Subcutaneous abdominal adipose tissue (tissue), 5 donors: Measurements from ENCODE around the gene PGF.
A peak's percentile ranks its signal among the peaks of the same experiment; 100 is the strongest.

ENCODE experiments used
- H3K27ac ChIP-seq: one replicate; pipeline ENCODE4 v1.7.0; 2013; ENCODE audit warnings: low read depth, mild to moderate bottlenecking, inconsistent platforms, low read length, moderate library complexity
- H3K27me3 ChIP-seq, 5 donors: one replicate each; pipeline ENCODE4 v1.7.0; 2013; ENCODE audit warnings: low read length in 5 of 5, inconsistent platforms in 1 of 5; ENCODE audit not compliant: control insufficient read depth in 5 of 5, insufficient read depth in 4 of 5
- H3K36me3 ChIP-seq, 5 donors: one replicate each; pipeline ENCODE4 v1.7.0; 2013; ENCODE audit warnings: low read length in 5 of 5; ENCODE audit not compliant: control insufficient read depth in 5 of 5, insufficient read depth in 5 of 5
- H3K4me1 ChIP-seq, 5 donors: one replicate each; pipeline ENCODE4 v1.7.0; 2013; ENCODE audit warnings: low read length in 5 of 5, mild to moderate bottlenecking in 3 of 5, moderate library complexity in 1 of 5; ENCODE audit not compliant: control insufficient read depth in 5 of 5, insufficient read depth in 5 of 5
- H3K4me3 ChIP-seq, 5 donors: one replicate each; pipeline ENCODE4 v1.7.0; 2013; ENCODE audit warnings: low read length in 5 of 5, low read depth in 1 of 5
- H3K9ac ChIP-seq, 5 donors: one replicate each; pipeline ENCODE4 v1.7.0; 2013; ENCODE audit warnings: low read length in 5 of 5, mild to moderate bottlenecking in 4 of 5, moderate library complexity in 3 of 5
- H3K9me3 ChIP-seq, 5 donors: one replicate each; pipeline ENCODE4 v1.7.0; 2013; ENCODE audit warnings: low read length in 5 of 5; ENCODE audit not compliant: control insufficient read depth in 5 of 5
- donor health status: healthy.
- donor health status: healthy.
- donor health status: healthy.
- donor health status: healthy.
- donor health status: healthy.

The PGF gene

GRCh38 chr14:74913986-74914573 lies 41.3 kb downstream of the PGF start:
- Histone ChIP-seq H3K36me3 (peaks cover 0 to under 1% (median 0%) of the 10 kb centered on the region in 5 donors), H3K9ac (peak overlapping the region in 3 of 5 donors; percentile 30 to 43 (median 42)), H3K27me3 (no peaks in the 10 kb centered on the region), H3K4me1 (peaks cover 18 to 44% (median 36%) of the 10 kb centered on the region in 5 donors), H3K9me3 (no peaks in the 10 kb centered on the region), H3K4me3 (no peak overlapping the region), H3K27ac (peak overlapping the region; percentile 54)

- Histone ChIP-seq H3K4me3 (no peak overlapping the region), H3K4me1 (peaks cover 18 to 42% (median 34%) of the 10 kb centered on the region in 5 donors), H3K9ac (peak overlapping the region in 1 of 5 donors; percentile 27), H3K36me3 (no peaks in the 10 kb centered on the region), H3K9me3 (no peaks in the 10 kb centered on the region), H3K27ac (no peak overlapping the region), H3K27me3 (no peaks in the 10 kb centered on the region)
These were observed 41.9 kb downstream of the PGF start for GRCh38 chr14:74913393-74913910.

DNA sequence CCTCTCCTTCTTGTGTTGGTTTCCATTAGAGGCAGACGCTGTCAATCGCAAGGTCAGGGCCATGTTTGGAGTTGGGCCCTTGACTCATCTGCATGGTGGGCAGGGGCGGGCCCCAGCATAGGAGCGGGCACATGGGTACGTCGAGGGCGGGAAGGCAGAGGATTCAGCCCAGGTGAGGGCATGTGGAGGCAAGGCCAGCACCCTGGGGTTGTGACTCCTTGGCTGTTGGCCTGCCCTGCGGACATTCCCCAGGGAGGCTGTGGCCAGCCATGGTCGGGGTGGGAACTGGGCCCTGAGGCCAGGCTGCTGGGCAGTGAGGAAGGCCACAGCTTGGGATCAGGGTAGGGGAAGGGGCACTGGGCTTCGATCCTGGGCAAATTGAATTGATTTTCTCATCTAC lies 42.6 kb downstream of the PGF start:
- no peak overlapping the region for H3K4me3 ChIP-seq
- H3K9me3 ChIP-seq = no peaks in the 10 kb centered on the region
- no peaks in the 10 kb centered on the region for H3K36me3 ChIP-seq
- no peaks in the 10 kb centered on the region for H3K27me3 ChIP-seq
- H3K4me1 ChIP-seq = peaks cover 13 to 41% (median 33%) of the 10 kb centered on the region in 5 donors
- H3K27ac ChIP-seq = no peak overlapping the region
- H3K9ac ChIP-seq = no peak overlapping the region

DNA sequence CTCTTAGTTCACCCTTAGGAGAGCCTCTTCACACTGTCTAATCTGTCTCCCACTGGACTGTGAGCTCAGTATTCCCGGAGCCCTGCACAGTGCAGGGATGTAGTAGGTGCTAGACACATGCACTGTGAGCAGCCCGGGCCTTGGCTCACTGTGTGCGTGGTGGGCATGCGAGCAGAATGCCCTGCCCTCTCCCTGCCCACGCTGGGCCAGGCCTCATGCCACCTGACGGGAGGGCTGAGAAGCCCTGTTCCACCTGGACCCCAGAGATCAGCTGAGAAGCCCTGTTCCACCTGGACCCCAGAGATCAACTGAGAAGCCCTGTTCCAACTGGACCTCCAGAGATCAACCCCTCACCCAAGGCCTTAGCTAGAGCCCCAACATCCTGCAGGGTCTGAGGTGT lies 43.3 kb downstream of the PGF start:
- H3K4me3 ChIP-seq = no peak overlapping the region
- no peaks in the 10 kb centered on the region for H3K36me3 ChIP-seq
- no peaks in the 10 kb centered on the region for H3K9me3 ChIP-seq
- no peaks in the 10 kb centered on the region for H3K27me3 ChIP-seq
- peaks cover 9 to 41% (median 33%) of the 10 kb centered on the region in 5 donors for H3K4me1 ChIP-seq
- no peak overlapping the region for H3K27ac ChIP-seq
- no peak overlapping the region for H3K9ac ChIP-seq

- H3K27me3 ChIP-seq = no peaks in the 10 kb centered on the region
- H3K27ac ChIP-seq = no peak overlapping the region
- no peaks in the 10 kb centered on the region for H3K9me3 ChIP-seq
- no peaks in the 10 kb centered on the region for H3K36me3 ChIP-seq
- peaks cover 7 to 41% (median 33%) of the 10 kb centered on the region in 5 donors for H3K4me1 ChIP-seq
- H3K9ac ChIP-seq = no peak overlapping the region
- H3K4me3 ChIP-seq = no peak overlapping the region
These were observed 43.7 kb downstream of the PGF start for GRCh38 chr14:74911704-74912103.

- no peak overlapping the region for H3K4me3 ChIP-seq
- H3K9me3 ChIP-seq = no peaks in the 10 kb centered on the region
- peaks cover 6 to 39% (median 33%) of the 10 kb centered on the region in 5 donors for H3K4me1 ChIP-seq
- H3K27me3 ChIP-seq = no peaks in the 10 kb centered on the region
- no peak overlapping the region for H3K9ac ChIP-seq
- no peak overlapping the region for H3K27ac ChIP-seq
- H3K36me3 ChIP-seq = peaks cover 0 to 3% (median 0%) of the 10 kb centered on the region in 5 donors
These were observed 44.2 kb downstream of the PGF start for GRCh38 chr14:74911221-74911620.

DNA sequence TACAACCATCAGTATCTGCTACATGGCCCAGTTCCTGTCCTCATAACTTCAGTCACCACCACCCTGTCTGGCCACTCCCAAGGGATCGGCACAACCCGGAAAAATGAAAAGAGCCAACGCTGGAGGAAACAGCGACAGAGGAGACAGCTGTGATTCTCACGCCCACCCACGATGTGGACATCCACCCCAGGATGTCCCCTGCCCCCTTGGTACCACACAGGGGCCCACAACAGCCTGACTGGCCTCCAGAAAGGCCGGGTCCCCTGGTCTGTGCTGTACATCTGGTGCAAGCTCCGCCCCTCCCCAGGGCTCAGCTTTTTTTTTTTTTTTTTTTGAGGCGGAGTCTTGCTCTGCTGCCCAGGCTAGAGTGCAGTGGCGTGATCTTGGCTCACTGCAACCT lies 44.8 kb downstream of the PGF start:
- Histone ChIP-seq H3K4me3 (no peak overlapping the region), H3K36me3 (peaks cover 0 to 3% (median 0%) of the 10 kb centered on the region in 5 donors), H3K9me3 (no peaks in the 10 kb centered on the region), H3K27me3 (no peaks in the 10 kb centered on the region), H3K27ac (no peak overlapping the region), H3K9ac (no peak overlapping the region), H3K4me1 (peaks cover 6 to 38% (median 32%) of the 10 kb centered on the region in 5 donors)

GRCh38 chr14:74909911-74910310 lies 45.5 kb downstream of the PGF start:
- Histone ChIP-seq H3K9me3 (no peaks in the 10 kb centered on the region), H3K4me3 (no peak overlapping the region), H3K27ac (no peak overlapping the region), H3K36me3 (peaks cover 0 to 3% (median under 1%) of the 10 kb centered on the region in 5 donors), H3K27me3 (no peaks in the 10 kb centered on the region), H3K4me1 (peaks cover 6 to 40% (median 36%) of the 10 kb centered on the region in 5 donors), H3K9ac (no peak overlapping the region)

- H3K4me3 ChIP-seq = no peak overlapping the region
- H3K4me1 ChIP-seq = peaks cover 6 to 39% (median 36%) of the 10 kb centered on the region in 5 donors
- H3K27me3 ChIP-seq = no peaks in the 10 kb centered on the region
These were observed 45.9 kb downstream of the PGF start for GRCh38 chr14:74909501-74909900.

DNA sequence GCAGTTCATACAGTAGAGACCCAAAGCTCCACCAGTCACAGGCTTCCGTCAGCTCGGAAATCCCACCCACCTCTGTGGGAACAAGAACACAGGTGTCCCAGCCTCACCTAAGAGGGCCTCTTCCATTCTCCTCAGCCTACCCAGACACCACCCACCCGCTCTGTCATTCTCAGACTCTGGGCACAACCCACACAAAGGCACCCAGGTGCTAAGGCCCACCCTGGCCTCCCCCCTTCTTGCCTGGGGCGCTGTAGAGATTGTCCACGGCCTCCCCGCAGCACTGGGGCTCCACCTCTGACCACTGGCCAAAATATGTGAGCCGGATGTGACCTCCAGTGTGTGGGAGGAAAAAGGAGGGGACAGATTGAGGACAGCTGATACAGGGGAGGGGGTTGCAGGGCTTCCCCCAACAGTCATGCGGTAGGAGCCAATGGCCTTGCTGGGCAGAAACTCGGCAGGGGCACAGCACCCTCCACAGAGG lies 46.5 kb downstream of the PGF start:
- Histone ChIP-seq H3K4me3 (no peak overlapping the region), H3K27me3 (no peaks in the 10 kb centered on the region), H3K4me1 (peaks cover 3 to 33% (median 32%) of the 10 kb centered on the region in 5 donors), H3K9ac (no peak overlapping the region), H3K9me3 (no peaks in the 10 kb centered on the region), H3K27ac (no peak overlapping the region), H3K36me3 (peaks cover 2 to 11% (median 6%) of the 10 kb centered on the region in 5 donors)

More at GRCh38 chr14:74909501-74909900, 45.9 kb downstream of the PGF start:
- Histone ChIP-seq H3K9ac (no peak overlapping the region), H3K9me3 (no peaks in the 10 kb centered on the region), H3K27ac (no peak overlapping the region), H3K36me3 (peaks cover under 1 to 5% (median 2%) of the 10 kb centered on the region in 5 donors)
